ENCODE measurements around the gene FAM186B.

Gene FAM186B

DNA sequence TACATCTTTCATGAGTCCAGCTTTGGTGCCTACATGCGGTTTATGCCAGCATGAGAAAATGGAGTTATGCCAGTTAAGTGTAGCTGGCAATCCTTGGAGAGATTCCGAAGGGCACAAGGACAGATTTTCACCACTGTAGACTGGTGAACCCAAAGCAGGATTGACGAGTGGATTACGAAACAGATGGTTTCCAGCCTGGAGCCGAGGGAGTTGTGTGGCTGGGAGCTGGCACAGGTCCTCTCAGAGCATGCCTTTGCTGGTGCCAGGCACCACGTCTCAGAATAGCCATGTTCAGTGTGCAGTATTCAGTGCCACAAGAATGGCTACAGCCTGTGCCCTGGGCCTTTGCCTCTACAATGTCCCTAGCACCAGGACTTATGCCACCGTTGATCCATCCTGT, 53.4 kb downstream of the FAM186B start:
- H3K9ac ChIP-seq (ENCODE audit: low read depth, low read length) = no peak overlapping the region
- no peak overlapping the region for H3K4me3 ChIP-seq (ENCODE audit: low read depth, low read length)
- H3K4me1 ChIP-seq (ENCODE audit: control insufficient read depth, insufficient read depth, low read length) = no peaks in the 10 kb centered on the region
- H3K36me3 ChIP-seq (ENCODE audit: control insufficient read depth, insufficient read depth, low read length) = peaks cover 8% of the 10 kb centered on the region
- peaks cover 52% of the 10 kb centered on the region for H3K27me3 ChIP-seq (ENCODE audit: control insufficient read depth, insufficient read depth, low read length)
- no peaks in the 10 kb centered on the region for H3K9me3 ChIP-seq (ENCODE audit: control insufficient read depth, insufficient read depth, low read length)

DNA sequence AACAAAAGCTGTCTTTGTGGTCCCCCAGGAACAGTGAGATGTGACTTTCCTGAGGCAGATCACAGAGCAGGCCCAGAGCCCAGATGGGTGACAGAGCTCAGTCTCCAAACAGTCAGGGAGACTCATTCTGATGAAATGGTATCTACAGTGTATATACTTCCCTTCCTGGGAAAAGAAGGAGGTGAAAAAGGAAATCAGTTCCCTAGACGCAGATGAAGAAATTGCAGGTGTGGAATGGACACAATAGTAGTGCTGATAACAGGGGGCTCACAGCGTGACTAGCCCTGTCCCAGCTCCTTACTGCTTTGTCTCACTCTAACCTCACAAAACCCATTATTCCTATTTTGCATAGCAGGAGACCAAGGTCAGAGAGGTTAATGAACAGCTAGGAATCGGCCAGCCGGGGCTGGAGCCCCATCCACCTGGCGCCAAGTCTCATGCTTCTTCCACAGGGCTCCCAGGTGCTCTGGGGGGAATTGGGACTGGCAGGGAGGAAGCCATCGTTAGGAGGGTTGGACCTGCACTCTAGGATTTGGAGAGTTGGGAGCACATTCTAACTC, 54.7 kb downstream of the FAM186B start:
- H3K36me3 ChIP-seq (ENCODE audit: control insufficient read depth, insufficient read depth, low read length) = no peaks in the 10 kb centered on the region
- peaks cover 62% of the 10 kb centered on the region for H3K27me3 ChIP-seq (ENCODE audit: control insufficient read depth, insufficient read depth, low read length)
- no peak overlapping the region for H3K4me3 ChIP-seq (ENCODE audit: low read depth, low read length)
- no peaks in the 10 kb centered on the region for H3K4me1 ChIP-seq (ENCODE audit: control insufficient read depth, insufficient read depth, low read length)
- H3K9ac ChIP-seq (ENCODE audit: low read depth, low read length) = no peak overlapping the region
- H3K9me3 ChIP-seq (ENCODE audit: control insufficient read depth, insufficient read depth, low read length) = no peaks in the 10 kb centered on the region

DNA sequence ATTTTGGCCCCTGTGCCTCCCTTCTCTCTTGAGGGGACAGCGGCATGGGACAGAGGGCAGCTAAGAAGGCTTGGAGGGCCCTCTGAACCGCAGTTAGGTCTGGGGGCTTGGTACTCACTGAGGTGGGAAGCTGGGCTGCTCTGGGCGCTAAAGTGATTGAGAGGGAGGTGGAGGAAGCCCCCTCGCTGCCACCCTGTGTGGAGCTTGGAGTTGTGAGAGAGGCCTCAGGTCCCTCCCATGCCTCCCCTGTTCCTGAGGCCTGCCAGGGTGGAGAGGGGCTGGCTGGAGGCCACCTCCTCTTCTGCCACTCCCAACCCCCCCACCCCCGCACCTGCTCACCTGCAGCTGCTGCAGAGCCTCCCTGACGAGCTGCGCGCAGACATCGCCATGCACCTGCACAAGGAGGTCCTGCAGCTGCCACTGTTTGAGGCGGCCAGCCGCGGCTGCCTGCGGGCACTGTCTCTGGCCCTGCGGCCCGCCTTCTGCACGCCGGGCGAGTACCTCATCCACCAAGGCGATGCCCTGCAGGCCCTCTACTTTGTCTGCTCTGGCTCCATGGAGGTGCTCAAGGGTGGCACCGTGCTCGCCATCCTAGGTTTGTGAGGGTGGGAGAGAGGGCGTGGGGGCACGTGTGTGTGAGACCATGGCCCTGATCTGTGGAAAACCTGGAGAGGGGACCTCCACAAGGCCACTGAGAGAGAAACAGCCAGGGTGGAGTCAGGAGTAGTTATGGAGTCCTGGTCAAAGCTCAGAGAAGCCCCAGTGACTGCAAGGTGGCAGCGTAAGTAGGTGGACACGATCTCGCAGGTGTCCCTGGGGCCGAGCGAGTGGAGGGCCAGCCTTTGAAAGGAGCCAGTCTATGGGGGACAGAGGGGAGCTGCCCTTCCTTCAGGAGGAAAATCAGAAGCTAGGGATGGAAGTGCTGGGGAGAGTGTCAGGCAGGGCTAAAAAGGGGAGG, 55.4 kb downstream of the FAM186B start:
- H3K4me3 ChIP-seq (ENCODE audit: low read depth, low read length) = peak overlapping the region; percentile 49
- H3K9me3 ChIP-seq (ENCODE audit: control insufficient read depth, insufficient read depth, low read length) = no peaks in the 10 kb centered on the region
- H3K36me3 ChIP-seq (ENCODE audit: control insufficient read depth, insufficient read depth, low read length) = no peaks in the 10 kb centered on the region
- H3K4me1 ChIP-seq (ENCODE audit: control insufficient read depth, insufficient read depth, low read length) = no peaks in the 10 kb centered on the region
- H3K27me3 ChIP-seq (ENCODE audit: control insufficient read depth, insufficient read depth, low read length) = peaks cover 69% of the 10 kb centered on the region
- no peak overlapping the region for H3K9ac ChIP-seq (ENCODE audit: low read depth, low read length)

DNA sequence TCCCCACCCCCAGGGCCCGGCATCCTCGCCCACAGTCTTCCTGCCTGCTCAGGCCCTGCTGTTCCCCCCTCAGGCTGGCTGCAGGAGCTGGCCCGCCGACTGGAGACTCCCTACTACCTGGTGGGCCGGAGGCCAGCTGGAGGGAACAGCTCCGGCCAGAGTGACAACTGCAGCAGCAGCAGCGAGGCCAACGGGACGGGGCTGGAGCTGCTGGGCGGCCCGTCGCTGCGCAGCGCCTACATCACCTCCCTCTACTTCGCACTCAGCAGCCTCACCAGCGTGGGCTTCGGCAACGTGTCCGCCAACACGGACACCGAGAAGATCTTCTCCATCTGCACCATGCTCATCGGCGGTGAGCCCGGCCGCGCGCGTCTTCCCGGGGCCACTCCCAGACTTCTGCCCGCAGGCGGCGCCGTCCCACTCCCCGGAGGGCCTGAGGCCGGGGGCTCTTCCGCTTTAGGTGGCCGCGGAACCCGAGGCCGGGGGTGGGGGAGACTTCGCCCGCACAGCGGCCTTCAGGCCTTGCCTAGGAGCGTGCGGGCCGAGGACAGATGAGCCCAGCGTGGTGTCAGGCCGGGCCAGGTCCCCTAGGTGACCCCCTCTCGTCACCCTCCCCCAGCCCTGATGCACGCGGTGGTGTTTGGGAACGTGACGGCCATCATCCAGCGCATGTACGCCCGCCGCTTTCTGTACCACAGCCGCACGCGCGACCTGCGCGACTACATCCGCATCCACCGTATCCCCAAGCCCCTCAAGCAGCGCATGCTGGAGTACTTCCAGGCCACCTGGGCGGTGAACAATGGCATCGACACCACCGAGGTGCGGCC, 56.4 kb downstream of the FAM186B start:
- H3K4me3 ChIP-seq (ENCODE audit: low read depth, low read length) = peak overlapping the region; percentile 49
- H3K9ac ChIP-seq (ENCODE audit: low read depth, low read length) = no peak overlapping the region
- no peaks in the 10 kb centered on the region for H3K36me3 ChIP-seq (ENCODE audit: control insufficient read depth, insufficient read depth, low read length)
- peaks cover 78% of the 10 kb centered on the region for H3K27me3 ChIP-seq (ENCODE audit: control insufficient read depth, insufficient read depth, low read length)
- H3K9me3 ChIP-seq (ENCODE audit: control insufficient read depth, insufficient read depth, low read length) = no peaks in the 10 kb centered on the region
- peaks cover 2% of the 10 kb centered on the region for H3K4me1 ChIP-seq (ENCODE audit: control insufficient read depth, insufficient read depth, low read length)

DNA sequence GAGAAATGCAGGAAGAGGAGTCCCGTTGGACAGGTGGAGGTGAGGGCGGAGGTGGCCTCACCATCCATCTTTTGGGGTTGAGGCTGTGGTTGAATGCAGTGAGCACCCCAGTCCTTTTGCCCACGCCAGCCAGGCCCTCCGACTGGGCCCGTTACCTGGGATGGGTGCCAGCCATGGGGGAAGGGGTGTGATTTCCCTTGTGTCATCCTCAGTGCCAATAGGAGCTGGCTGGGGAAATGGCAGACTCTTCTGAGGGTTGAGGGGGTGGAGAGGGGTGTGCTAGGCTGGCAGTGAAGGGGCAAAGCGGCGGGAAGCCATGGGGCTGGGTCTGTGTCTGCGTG, 57.0 kb downstream of the FAM186B start:
- peaks cover 83% of the 10 kb centered on the region for H3K27me3 ChIP-seq (ENCODE audit: control insufficient read depth, insufficient read depth, low read length)
- peak overlapping the region; percentile 49 for H3K4me3 ChIP-seq (ENCODE audit: low read depth, low read length)
- H3K9ac ChIP-seq (ENCODE audit: low read depth, low read length) = no peak overlapping the region
- H3K4me1 ChIP-seq (ENCODE audit: control insufficient read depth, insufficient read depth, low read length) = peaks cover 2% of the 10 kb centered on the region
- no peaks in the 10 kb centered on the region for H3K9me3 ChIP-seq (ENCODE audit: control insufficient read depth, insufficient read depth, low read length)
- H3K36me3 ChIP-seq (ENCODE audit: control insufficient read depth, insufficient read depth, low read length) = no peaks in the 10 kb centered on the region

DNA sequence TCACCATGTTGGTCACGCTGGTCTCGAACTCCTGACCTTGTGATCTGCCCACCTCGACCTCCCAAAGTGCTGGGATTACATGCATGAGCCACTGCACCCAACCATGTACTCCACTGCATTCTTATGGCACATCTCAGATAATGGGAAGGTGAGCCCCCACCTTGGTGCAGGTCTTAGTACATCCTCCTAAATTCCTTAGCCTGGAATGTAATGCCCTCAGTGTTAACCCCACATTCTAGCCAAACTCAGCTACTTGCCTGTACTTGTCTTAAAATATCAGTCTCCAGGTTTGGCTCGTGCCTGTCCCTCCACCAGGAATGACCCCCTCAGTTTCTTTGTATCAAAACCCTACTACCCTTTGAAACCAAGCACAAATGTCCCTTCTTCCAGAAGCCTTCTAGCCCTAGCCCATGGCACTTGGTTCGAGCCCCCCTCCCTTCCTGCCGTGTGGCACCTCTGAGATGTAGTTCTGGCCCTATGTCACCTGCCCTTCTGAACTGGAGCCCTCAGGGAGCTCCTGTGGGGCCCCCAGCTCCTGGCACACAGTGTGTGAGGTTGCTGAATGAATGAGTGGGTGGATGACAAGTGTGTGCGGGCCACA, 58.2 kb downstream of the FAM186B start:
- Histone ChIP-seq H3K9me3 (ENCODE audit: control insufficient read depth, insufficient read depth, low read length) (no peaks in the 10 kb centered on the region), H3K27me3 (ENCODE audit: control insufficient read depth, insufficient read depth, low read length) (peaks cover 88% of the 10 kb centered on the region), H3K36me3 (ENCODE audit: control insufficient read depth, insufficient read depth, low read length) (no peaks in the 10 kb centered on the region)

DNA sequence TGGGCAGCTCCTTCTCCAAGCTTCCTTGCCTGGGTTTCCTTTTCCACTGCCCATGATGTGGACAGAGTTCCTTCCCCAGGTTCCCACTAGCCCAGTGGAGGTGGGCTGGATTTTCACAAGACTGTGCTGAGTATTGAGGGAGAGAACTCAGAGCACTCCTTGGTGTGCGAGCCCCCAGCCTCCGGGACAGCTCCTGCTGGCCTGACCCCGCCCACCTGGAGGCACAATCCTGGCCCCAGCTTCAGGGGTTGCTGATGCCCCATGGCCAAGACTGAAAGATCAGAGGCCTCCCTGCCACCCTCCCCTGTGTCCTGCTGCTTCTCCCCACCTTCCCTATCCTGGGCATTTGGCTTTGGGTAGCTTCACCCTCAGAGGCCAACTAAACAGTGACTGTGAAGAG, 59.0 kb downstream of the FAM186B start:
- H3K36me3 ChIP-seq (ENCODE audit: control insufficient read depth, insufficient read depth, low read length) = no peaks in the 10 kb centered on the region
- peaks cover 2% of the 10 kb centered on the region for H3K4me1 ChIP-seq (ENCODE audit: control insufficient read depth, insufficient read depth, low read length)
- peaks cover 88% of the 10 kb centered on the region for H3K27me3 ChIP-seq (ENCODE audit: control insufficient read depth, insufficient read depth, low read length)
- no peak overlapping the region for H3K9ac ChIP-seq (ENCODE audit: low read depth, low read length)
- H3K4me3 ChIP-seq (ENCODE audit: low read depth, low read length) = no peak overlapping the region
- H3K9me3 ChIP-seq (ENCODE audit: control insufficient read depth, insufficient read depth, low read length) = no peaks in the 10 kb centered on the region

More for the DNA sequence above, 58.2 kb downstream of the FAM186B start:
- no peak overlapping the region for H3K9ac ChIP-seq (ENCODE audit: low read depth, low read length)
- no peak overlapping the region for H3K4me3 ChIP-seq (ENCODE audit: low read depth, low read length)
- peaks cover 2% of the 10 kb centered on the region for H3K4me1 ChIP-seq (ENCODE audit: control insufficient read depth, insufficient read depth, low read length)

DNA sequence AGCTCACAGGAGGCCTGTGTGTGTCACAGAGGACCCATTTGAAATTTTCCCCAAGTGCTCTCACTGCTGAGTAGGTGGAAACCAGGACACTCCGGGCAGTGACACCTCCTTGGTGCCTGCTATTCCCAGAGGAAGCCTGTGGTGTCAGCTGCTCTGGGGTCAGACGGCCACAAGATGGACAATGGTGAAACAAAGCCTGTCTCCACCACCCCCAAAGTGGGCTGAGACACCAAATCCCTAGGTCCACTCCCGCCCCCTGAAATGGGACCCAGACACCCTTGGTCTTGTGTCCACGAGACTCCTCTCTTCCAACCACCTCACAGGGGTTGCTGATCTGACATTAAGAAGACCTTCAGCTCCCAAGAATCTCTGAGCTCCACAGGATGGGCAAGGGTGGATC, 59.6 kb downstream of the FAM186B start:
- peaks cover 2% of the 10 kb centered on the region for H3K4me1 ChIP-seq (ENCODE audit: control insufficient read depth, insufficient read depth, low read length)
- H3K36me3 ChIP-seq (ENCODE audit: control insufficient read depth, insufficient read depth, low read length) = no peaks in the 10 kb centered on the region
- H3K27me3 ChIP-seq (ENCODE audit: control insufficient read depth, insufficient read depth, low read length) = peaks cover 93% of the 10 kb centered on the region
- H3K9me3 ChIP-seq (ENCODE audit: control insufficient read depth, insufficient read depth, low read length) = no peaks in the 10 kb centered on the region
- H3K9ac ChIP-seq (ENCODE audit: low read depth, low read length) = no peak overlapping the region
- H3K4me3 ChIP-seq (ENCODE audit: low read depth, low read length) = no peak overlapping the region

DNA sequence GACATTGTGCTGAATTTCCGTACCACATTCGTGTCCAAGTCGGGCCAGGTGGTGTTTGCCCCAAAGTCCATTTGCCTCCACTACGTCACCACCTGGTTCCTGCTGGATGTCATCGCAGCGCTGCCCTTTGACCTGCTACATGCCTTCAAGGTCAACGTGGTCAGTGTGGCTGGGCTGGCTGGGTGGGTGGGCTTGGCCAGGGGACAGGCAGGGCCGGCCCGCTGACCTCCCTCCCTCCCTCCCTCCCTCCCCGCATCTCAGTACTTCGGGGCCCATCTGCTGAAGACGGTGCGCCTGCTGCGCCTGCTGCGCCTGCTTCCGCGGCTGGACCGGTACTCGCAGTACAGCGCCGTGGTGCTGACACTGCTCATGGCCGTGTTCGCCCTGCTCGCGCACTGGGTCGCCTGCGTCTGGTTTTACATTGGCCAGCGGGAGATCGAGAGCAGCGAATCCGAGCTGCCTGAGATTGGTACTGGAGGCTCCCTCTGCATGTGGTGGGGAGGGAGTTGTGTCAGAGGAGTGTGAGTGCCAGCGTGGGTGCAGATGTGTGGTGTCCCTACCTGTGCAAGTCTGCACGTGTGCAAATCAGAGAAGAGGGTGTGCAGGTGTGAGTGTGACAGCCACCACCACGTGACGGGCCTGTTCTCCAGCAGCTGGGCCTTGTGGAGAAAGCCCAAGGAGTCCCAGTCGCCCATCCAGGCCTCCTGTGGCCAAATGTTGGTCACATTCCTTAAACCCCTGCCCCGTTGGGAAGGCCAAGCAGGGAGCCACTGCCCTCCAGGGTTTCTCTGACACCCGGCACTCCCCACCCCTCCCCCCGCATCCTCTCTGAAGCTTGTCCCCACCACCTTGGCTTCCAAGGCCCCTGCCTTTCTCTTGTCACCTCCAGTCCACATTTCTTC, 61.3 kb downstream of the FAM186B start:
- peaks cover 94% of the 10 kb centered on the region for H3K27me3 ChIP-seq (ENCODE audit: control insufficient read depth, insufficient read depth, low read length)
- H3K9ac ChIP-seq (ENCODE audit: low read depth, low read length) = no peak overlapping the region
- peak overlapping the region; percentile 50 for H3K4me3 ChIP-seq (ENCODE audit: low read depth, low read length)
- H3K9me3 ChIP-seq (ENCODE audit: control insufficient read depth, insufficient read depth, low read length) = no peaks in the 10 kb centered on the region
- H3K36me3 ChIP-seq (ENCODE audit: control insufficient read depth, insufficient read depth, low read length) = no peaks in the 10 kb centered on the region
- H3K4me1 ChIP-seq (ENCODE audit: control insufficient read depth, insufficient read depth, low read length) = peaks cover 2% of the 10 kb centered on the region

DNA sequence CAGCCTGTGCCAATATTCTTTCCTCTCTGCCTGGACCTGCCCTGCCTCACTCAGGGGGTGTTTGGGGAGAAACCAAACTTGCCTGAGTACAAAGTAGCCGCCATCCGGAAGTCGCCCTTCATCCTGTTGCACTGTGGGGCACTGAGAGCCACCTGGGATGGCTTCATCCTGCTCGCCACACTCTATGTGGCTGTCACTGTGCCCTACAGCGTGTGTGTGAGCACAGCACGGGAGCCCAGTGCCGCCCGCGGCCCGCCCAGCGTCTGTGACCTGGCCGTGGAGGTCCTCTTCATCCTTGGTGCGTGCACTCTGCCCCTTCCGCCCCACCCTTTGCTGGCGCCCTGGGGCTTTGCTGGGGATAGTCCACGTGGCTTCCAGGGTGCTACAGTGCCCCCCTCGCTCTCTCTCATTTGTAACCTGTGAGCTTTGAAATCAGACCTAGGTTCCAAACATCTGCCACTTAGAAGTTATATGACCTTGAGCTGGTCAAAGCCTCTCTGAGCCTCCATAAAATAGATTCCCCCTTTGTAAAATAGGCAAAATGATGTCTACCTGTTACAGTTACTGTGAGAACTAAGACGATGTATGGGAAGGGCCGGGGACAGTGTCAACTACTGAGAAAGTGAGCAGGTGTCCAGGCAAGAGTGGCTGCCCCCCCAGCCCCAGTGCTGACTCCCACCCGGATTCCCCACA, 62.1 kb downstream of the FAM186B start:
- peaks cover 2% of the 10 kb centered on the region for H3K4me1 ChIP-seq (ENCODE audit: control insufficient read depth, insufficient read depth, low read length)
- H3K4me3 ChIP-seq (ENCODE audit: low read depth, low read length) = peak overlapping the region; percentile 50
- no peak overlapping the region for H3K9ac ChIP-seq (ENCODE audit: low read depth, low read length)
- no peaks in the 10 kb centered on the region for H3K36me3 ChIP-seq (ENCODE audit: control insufficient read depth, insufficient read depth, low read length)
- peaks cover 88% of the 10 kb centered on the region for H3K27me3 ChIP-seq (ENCODE audit: control insufficient read depth, insufficient read depth, low read length)
- H3K9me3 ChIP-seq (ENCODE audit: control insufficient read depth, insufficient read depth, low read length) = no peaks in the 10 kb centered on the region

All from iPS-15b (cell line).